ENCODE measurements around the gene ATP8A2.

The ATP8A2 gene

GRCh38 chr13:25699600-25699999, 327.8 kb downstream of the ATP8A2 start:
- H3K27me3 ChIP-seq (replicated peaks; ENCODE audit: control insufficient read depth, insufficient read depth, low read length) = no peaks in the 10 kb centered on the region
- no peak for DNase-seq (ENCODE audit: extremely low read depth, insufficient read length)
- H3K4me3 ChIP-seq (replicated peaks; ENCODE audit: low read depth, low read length) = no peak overlapping the region
- no peak for TF ChIP-seq CTCF (IDR thresholded peaks at IDR 0.05; ENCODE audit: insufficient read depth, low read length, poor library complexity, severe bottlenecking)
- no peaks in the 10 kb centered on the region for H3K36me3 ChIP-seq (ENCODE audit: control insufficient read depth, insufficient read depth, low read length)

- no peaks in the 10 kb centered on the region for H3K36me3 ChIP-seq (ENCODE audit: control insufficient read depth, insufficient read depth, low read length)
- no peak for TF ChIP-seq CTCF (IDR thresholded peaks at IDR 0.05; ENCODE audit: insufficient read depth, low read length, poor library complexity, severe bottlenecking)
- H3K4me3 ChIP-seq (replicated peaks; ENCODE audit: low read depth, low read length) = no peak overlapping the region
- DNase-seq (ENCODE audit: extremely low read depth, insufficient read length) = no peak
- H3K27me3 ChIP-seq (replicated peaks; ENCODE audit: control insufficient read depth, insufficient read depth, low read length) = no peaks in the 10 kb centered on the region; the same call in 1 of the 2 replicates
Observed at GRCh38 chr13:25701304-25701703, 329.5 kb downstream of the ATP8A2 start.

GRCh38 chr13:25702386-25702785, 330.6 kb downstream of the ATP8A2 start:
- H3K27me3 ChIP-seq (replicated peaks; ENCODE audit: control insufficient read depth, insufficient read depth, low read length) = no peaks in the 10 kb centered on the region; the same call in 1 of the 2 replicates
- no peak for DNase-seq (ENCODE audit: extremely low read depth, insufficient read length)
- H3K36me3 ChIP-seq (ENCODE audit: control insufficient read depth, insufficient read depth, low read length) = no peaks in the 10 kb centered on the region
- no peak for TF ChIP-seq CTCF (IDR thresholded peaks at IDR 0.05; ENCODE audit: insufficient read depth, low read length, poor library complexity, severe bottlenecking)
- H3K4me3 ChIP-seq (replicated peaks; ENCODE audit: low read depth, low read length) = no peak overlapping the region

- no peak overlapping the region for H3K4me3 ChIP-seq (replicated peaks; ENCODE audit: low read depth, low read length)
- no peaks in the 10 kb centered on the region for H3K36me3 ChIP-seq (ENCODE audit: control insufficient read depth, insufficient read depth, low read length)
- DNase-seq (ENCODE audit: extremely low read depth, insufficient read length) = no peak
- TF ChIP-seq CTCF (IDR thresholded peaks at IDR 0.05; ENCODE audit: insufficient read depth, low read length, poor library complexity, severe bottlenecking) = no peak
- no peaks in the 10 kb centered on the region; the same call in 1 of the 2 replicates for H3K27me3 ChIP-seq (replicated peaks; ENCODE audit: control insufficient read depth, insufficient read depth, low read length)
Observed at GRCh38 chr13:25707726-25708125, 336.0 kb downstream of the ATP8A2 start.

- Histone ChIP-seq H3K27me3 (replicated peaks; ENCODE audit: control insufficient read depth, insufficient read depth, low read length) (no peaks in the 10 kb centered on the region; the same call in 1 of the 2 replicates), H3K4me3 (replicated peaks; ENCODE audit: low read depth, low read length) (no peak overlapping the region), H3K36me3 (ENCODE audit: control insufficient read depth, insufficient read depth, low read length) (no peaks in the 10 kb centered on the region)
- no peak for DNase-seq (ENCODE audit: extremely low read depth, insufficient read length)
- TF ChIP-seq CTCF (IDR thresholded peaks at IDR 0.05; ENCODE audit: insufficient read depth, low read length, poor library complexity, severe bottlenecking) = no peak
Observed at GRCh38 chr13:25708268-25708667, 336.5 kb downstream of the ATP8A2 start.

- Histone ChIP-seq H3K4me3 (replicated peaks; ENCODE audit: low read depth, low read length) (no peak overlapping the region), H3K36me3 (ENCODE audit: control insufficient read depth, insufficient read depth, low read length) (no peaks in the 10 kb centered on the region), H3K27me3 (replicated peaks; ENCODE audit: control insufficient read depth, insufficient read depth, low read length) (no peaks in the 10 kb centered on the region; the same call in 1 of the 2 replicates)
- no peak for TF ChIP-seq CTCF (IDR thresholded peaks at IDR 0.05; ENCODE audit: insufficient read depth, low read length, poor library complexity, severe bottlenecking)
- no peak for DNase-seq (ENCODE audit: extremely low read depth, insufficient read length)
Observed at GRCh38 chr13:25709088-25709487, 337.3 kb downstream of the ATP8A2 start.

Data from GM06990 (cell line).